Measurements from ENCODE around the gene RASGRF1. TPM values are rescaled to one million over a fixed set of nuclear protein-coding genes. Genes with fewer than 3 reads are reported as not detected.
A peak's percentile ranks its signal among the peaks of the same experiment; 100 is the strongest.

RASGRF1 gene
- total and polyA plus RNA-seq, 2 donors (not counting 1 experiment from before 2014, with no cell fraction given): 1.0 to 9.4 TPM

DNA sequence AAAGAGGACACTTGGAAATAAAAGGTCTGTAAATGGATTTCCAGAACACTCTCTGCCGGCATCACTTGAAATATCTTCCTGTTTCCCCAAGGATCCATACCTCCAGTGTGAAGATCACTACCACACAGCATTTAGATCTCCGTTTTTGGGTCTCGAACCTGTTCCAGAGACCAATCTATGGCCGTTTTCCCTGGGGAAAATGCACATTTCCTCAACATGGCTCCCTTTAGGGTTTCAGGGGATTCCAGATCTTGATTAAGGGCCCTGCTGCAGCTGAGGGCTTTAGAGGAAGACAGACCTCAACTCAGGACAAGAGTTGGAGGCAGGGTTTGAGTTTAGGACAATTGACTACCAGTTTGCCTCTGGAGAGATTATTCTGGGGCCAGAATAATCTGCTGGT, 147.8 kb downstream of the RASGRF1 start:
- H3K27ac ChIP-seq (ENCODE audit: low read length in 2 of 2): peak overlapping the region; percentile 11 to 83
- ChIA-PET CTCF (interaction anchor here (1.0 to 2.7 kb wide), 5 partner anchors 17 to 83 kb away, joined by 3 to 31 read pairs (median 12); no protein-coding TSS in a partner anchor), POLR2A (interaction anchor here (2.0 kb wide), 1 partner anchor 83 kb away, joined by 5 read pairs; no protein-coding TSS in a partner anchor)
- peak overlapping the region; percentile 96 for H3K4me2 ChIP-seq (replicated peaks; ENCODE audit: low read depth, low read length, poor library complexity, severe bottlenecking)
- peak overlapping the region in 4 of 5 experiments; percentile 20 to 97 (median 96) for H3K4me3 ChIP-seq (ENCODE audit: control extremely low read depth in 1 of 5, extremely low read depth in 1 of 5, insufficient read depth in 1 of 5, low read depth in 2 of 5, low read length in 4 of 5)
- H4K20me1 ChIP-seq (ENCODE audit: control insufficient read depth, insufficient read depth, low read length, poor library complexity, severe bottlenecking): no peaks in the 10 kb centered on the region
- Mint-ChIP-seq H3K27me3 (no peaks in the 10 kb centered on the region), H3K9me3 (ENCODE audit: insufficient read depth) (no peaks in the 10 kb centered on the region), H3K4me3 (peak overlapping the region; percentile 98), H3K27ac (peak overlapping the region; percentile 95), H3K4me1 (peaks cover 47% of the 10 kb centered on the region)
- DNase-seq (no peak), ATAC-seq (ENCODE audit: low read depth) (no peak)
- no peaks in the 10 kb centered on the region for H3K36me3 ChIP-seq (replicated peaks in 1 of 2; ENCODE audit: control extremely low read depth in 1 of 2, control insufficient read depth in 1 of 2, extremely low read depth in 1 of 2, insufficient read depth in 2 of 2, low read length in 1 of 2)
- intact Hi-C loops (cut with micrococcal nuclease): no loop called here
- no peaks in the 10 kb centered on the region for H3K27me3 ChIP-seq (replicated peaks in 1 of 4; ENCODE audit: control extremely low read depth in 1 of 4, control insufficient read depth in 3 of 4, insufficient read depth in 4 of 4, low read length in 3 of 4)
- H3K4me1 ChIP-seq (ENCODE audit: control insufficient read depth in 2 of 2, insufficient read depth in 2 of 2, low read length in 2 of 2): peaks cover 54 to 67% of the 10 kb centered on the region in 2 donors
- H2AFZ ChIP-seq (ENCODE audit: insufficient read depth, low read depth, low read length, poor library complexity, severe bottlenecking): no peak overlapping the region
- WGBS (ENCODE audit: insufficient coverage): 83% methylated on average over 4 of the region's 4 CpGs
- H3K9me3 ChIP-seq (ENCODE audit: control extremely low read depth in 1 of 3, control insufficient read depth in 2 of 3, insufficient read depth in 1 of 3, low read length in 2 of 3): peaks cover 0 to 7% (median 0%) of the 10 kb centered on the region in 3 donors
- TF ChIP-seq EZH2 (IDR thresholded peaks at IDR 0.05; ENCODE audit: borderline replicate concordance, insufficient read depth, low read depth, low read length, poor library complexity, severe bottlenecking): no peak
- TF ChIP-seq, protein P1, sequence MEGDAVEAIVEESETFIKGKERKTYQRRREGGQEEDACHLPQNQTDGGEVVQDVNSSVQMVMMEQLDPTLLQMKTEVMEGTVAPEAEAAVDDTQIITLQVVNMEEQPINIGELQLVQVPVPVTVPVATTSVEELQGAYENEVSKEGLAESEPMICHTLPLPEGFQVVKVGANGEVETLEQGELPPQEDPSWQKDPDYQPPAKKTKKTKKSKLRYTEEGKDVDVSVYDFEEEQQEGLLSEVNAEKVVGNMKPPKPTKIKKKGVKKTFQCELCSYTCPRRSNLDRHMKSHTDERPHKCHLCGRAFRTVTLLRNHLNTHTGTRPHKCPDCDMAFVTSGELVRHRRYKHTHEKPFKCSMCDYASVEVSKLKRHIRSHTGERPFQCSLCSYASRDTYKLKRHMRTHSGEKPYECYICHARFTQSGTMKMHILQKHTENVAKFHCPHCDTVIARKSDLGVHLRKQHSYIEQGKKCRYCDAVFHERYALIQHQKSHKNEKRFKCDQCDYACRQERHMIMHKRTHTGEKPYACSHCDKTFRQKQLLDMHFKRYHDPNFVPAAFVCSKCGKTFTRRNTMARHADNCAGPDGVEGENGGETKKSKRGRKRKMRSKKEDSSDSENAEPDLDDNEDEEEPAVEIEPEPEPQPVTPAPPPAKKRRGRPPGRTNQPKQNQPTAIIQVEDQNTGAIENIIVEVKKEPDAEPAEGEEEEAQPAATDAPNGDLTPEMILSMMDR (IDR thresholded peaks at IDR 0.05): no peak
- peaks cover 43% of the 10 kb centered on the region for H3K79me2 ChIP-seq (ENCODE audit: control insufficient read depth, insufficient read depth, low read length)
- H3K9ac ChIP-seq (ENCODE audit: low read length): peak overlapping the region; percentile 87

All from B cell (primary cell).